Keratinocyte (primary cell): ENCODE results near the gene RYR2. TPM values are rescaled to one million over a fixed set of nuclear protein-coding genes. Genes with fewer than 3 reads are reported as not detected.

Experiments
- DNase-seq: peaks from one replicate; pipeline ENCODE4 v3.0.0-alpha.2; 2011; ENCODE audit warnings: low read depth, missing footprints, low spot score
- FAIRE-seq: peaks from 2 replicates; lab custom pipeline; 2011; peaks lifted over from hg19 to GRCh38; lab: Jason Lieb, UNC
- H2AFZ ChIP-seq: 2 replicates; pipeline ENCODE4 v1.6.0; 2012; ENCODE audit warnings: low read length, control low read depth, inconsistent platforms; ENCODE audit not compliant: control insufficient read depth
- H3K27ac ChIP-seq: 2 replicates; pipeline ENCODE4 v1.5.1; 2011; ENCODE audit warnings: low read length; ENCODE audit not compliant: control insufficient read depth, insufficient read depth
- H3K27me3 ChIP-seq: 3 replicates; pipeline ENCODE4 v1.6.0; 2011; ENCODE audit warnings: low read length; ENCODE audit not compliant: control insufficient read depth, insufficient read depth; ENCODE audit errors: extremely low read depth
- H3K36me3 ChIP-seq, 2 experiments: 2 replicates in 1 of 2; 3 replicates in 1 of 2; pipeline ENCODE4 v1.5.1; 2011; ENCODE audit warnings: low read length in 2 of 2, mild to moderate bottlenecking in 1 of 2; ENCODE audit not compliant: control insufficient read depth in 2 of 2, insufficient read depth in 2 of 2; ENCODE audit errors: extremely low read depth in 1 of 2
- H3K4me1 ChIP-seq: 3 replicates; pipeline ENCODE4 v1.5.1; 2011; ENCODE audit warnings: low read length; ENCODE audit not compliant: control insufficient read depth, insufficient read depth; ENCODE audit errors: extremely low read depth
- H3K4me2 ChIP-seq: 3 replicates; pipeline ENCODE4 v1.6.0; 2011; ENCODE audit warnings: low read depth, low read length; ENCODE audit not compliant: control insufficient read depth, insufficient read depth; ENCODE audit errors: extremely low read depth
- H3K4me3 ChIP-seq, 3 experiments: fragments of 200-600 bp in 1 of 3; sonication (generic) in 1 of 3; 2 replicates in 2 of 3; 3 replicates in 1 of 3; pipeline ENCODE4 v1.5.1; 2011 to 2016; ENCODE audit warnings: low read length in 3 of 3, mild to moderate bottlenecking in 3 of 3, control low read depth in 2 of 3, inconsistent platforms in 1 of 3, low read depth in 1 of 3, mixed read lengths in 1 of 3, mixed run types in 1 of 3, moderate library complexity in 1 of 3; ENCODE audit not compliant: control insufficient read depth in 2 of 3, insufficient read depth in 2 of 3; ENCODE audit errors: extremely low read depth in 1 of 3
- H3K79me2 ChIP-seq: 2 replicates; pipeline ENCODE4 v1.6.0; 2012; ENCODE audit warnings: low read length; ENCODE audit not compliant: control insufficient read depth, insufficient read depth
- H3K9ac ChIP-seq: 3 replicates; pipeline ENCODE4 v1.6.0; 2011; ENCODE audit warnings: low read length; ENCODE audit not compliant: control insufficient read depth, insufficient read depth; ENCODE audit errors: extremely low read depth
- H3K9me1 ChIP-seq: 3 replicates; pipeline ENCODE4 v1.6.0; 2011; ENCODE audit warnings: low read length; ENCODE audit not compliant: control insufficient read depth, insufficient read depth; ENCODE audit errors: extremely low read depth
- H3K9me3 ChIP-seq: 2 replicates; pipeline ENCODE4 v1.5.1; 2012; ENCODE audit warnings: low read depth, low read length; ENCODE audit not compliant: control insufficient read depth
- H4K20me1 ChIP-seq: 3 replicates; pipeline ENCODE4 v1.6.0; 2011; ENCODE audit warnings: low read length; ENCODE audit not compliant: control insufficient read depth, insufficient read depth; ENCODE audit errors: extremely low read depth
- EZH2 ChIP-seq: IDR thresholded peaks from one replicate; pipeline ENCODE4 v1.6.1; 2012; ENCODE audit warnings: inconsistent platforms, mild to moderate bottlenecking, low read length, moderate library complexity
- dilution Hi-C: fragments of 300-500 bp; cut with MboI; formaldehyde crosslinking; loops from one replicate; pipeline ENCODE4 v1.7.0; 2020; ENCODE audit warnings: low sequenced_read_pairs; ENCODE audit not compliant: extremely low pct_ligation_motif_present
- polyA plus RNA-seq, 5 experiments: library from polyadenylated mRNA; depleted of rRNA in 3 of 5; stranded (reverse) in 3 of 5; stranded (forward) in 1 of 5; unstranded in 1 of 5; fragments of >200 nt; gene quantifications; 1 replicate in 1 of 5; 2 replicates in 3 of 5; 3 replicates in 1 of 5; pipeline versions ENCODE4 v1.2.1 to v1.2.3, GENCODE V29; 2011 to 2012; ENCODE audit warnings: missing spikeins in 2 of 5, low read depth in 1 of 5, low replicate concordance in 1 of 5
- TF ChIP-seq, protein P1 (sequence below), 3 experiments: IDR thresholded peaks in 1 of 3; conservative IDR thresholded peaks in 1 of 3; optimal IDR thresholded peaks in 1 of 3; 2 replicates in 2 of 3; 3 replicates in 1 of 3; pipeline versions ENCODE3 to v1.5.1; 2011; ENCODE audit warnings: low read length in 3 of 3, mild to moderate bottlenecking in 3 of 3, moderate library complexity in 2 of 3, control low read depth in 1 of 3, inconsistent platforms in 1 of 3; ENCODE audit not compliant: insufficient read depth in 2 of 3; ENCODE audit errors: extremely low read depth in 1 of 3

The RYR2 gene
- polyA plus RNA-seq, 1 donor (not counting 4 experiments of a cell fraction or from before 2014, with no cell fraction given): 0.05 TPM

DNA sequence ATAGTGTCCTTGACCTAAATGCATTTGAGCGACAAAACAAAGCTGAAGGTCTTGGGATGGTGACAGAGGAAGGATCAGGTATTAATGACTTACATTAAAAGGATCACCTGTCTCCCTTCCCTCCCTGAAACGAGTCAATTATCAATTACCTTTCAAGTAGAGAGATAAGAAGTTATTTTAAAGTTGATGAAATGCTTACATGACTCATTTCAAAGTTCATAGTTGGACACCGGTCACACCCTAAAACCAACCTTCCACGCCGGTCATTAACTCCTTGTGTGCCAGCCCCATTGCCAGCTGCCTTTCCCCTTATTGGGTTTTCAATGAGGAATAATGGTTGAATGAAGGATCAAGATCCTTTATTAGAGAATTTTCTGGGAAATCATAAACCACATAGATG, 719.0 kb downstream of the RYR2 start:
- Histone ChIP-seq H2AFZ (no peak overlapping the region), H3K4me3 (no peak overlapping the region), H4K20me1 (no peaks in the 10 kb centered on the region), H3K4me1 (no peaks in the 10 kb centered on the region), H3K9me1 (no peaks in the 10 kb centered on the region), H3K27me3 (no peaks in the 10 kb centered on the region), H3K9ac (no peak overlapping the region), H3K79me2 (no peaks in the 10 kb centered on the region), H3K36me3 (no peaks in the 10 kb centered on the region), H3K4me2 (no peak overlapping the region), H3K27ac (no peak overlapping the region), H3K9me3 (no peaks in the 10 kb centered on the region)
- no peak for FAIRE-seq
- dilution Hi-C loops: no loop called here
- TF ChIP-seq EZH2: no peak
- TF ChIP-seq, protein P1, sequence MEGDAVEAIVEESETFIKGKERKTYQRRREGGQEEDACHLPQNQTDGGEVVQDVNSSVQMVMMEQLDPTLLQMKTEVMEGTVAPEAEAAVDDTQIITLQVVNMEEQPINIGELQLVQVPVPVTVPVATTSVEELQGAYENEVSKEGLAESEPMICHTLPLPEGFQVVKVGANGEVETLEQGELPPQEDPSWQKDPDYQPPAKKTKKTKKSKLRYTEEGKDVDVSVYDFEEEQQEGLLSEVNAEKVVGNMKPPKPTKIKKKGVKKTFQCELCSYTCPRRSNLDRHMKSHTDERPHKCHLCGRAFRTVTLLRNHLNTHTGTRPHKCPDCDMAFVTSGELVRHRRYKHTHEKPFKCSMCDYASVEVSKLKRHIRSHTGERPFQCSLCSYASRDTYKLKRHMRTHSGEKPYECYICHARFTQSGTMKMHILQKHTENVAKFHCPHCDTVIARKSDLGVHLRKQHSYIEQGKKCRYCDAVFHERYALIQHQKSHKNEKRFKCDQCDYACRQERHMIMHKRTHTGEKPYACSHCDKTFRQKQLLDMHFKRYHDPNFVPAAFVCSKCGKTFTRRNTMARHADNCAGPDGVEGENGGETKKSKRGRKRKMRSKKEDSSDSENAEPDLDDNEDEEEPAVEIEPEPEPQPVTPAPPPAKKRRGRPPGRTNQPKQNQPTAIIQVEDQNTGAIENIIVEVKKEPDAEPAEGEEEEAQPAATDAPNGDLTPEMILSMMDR (optimal IDR thresholded peaks at IDR 0.05 in 1 of 3, IDR thresholded peaks at IDR 0.05 in 1 of 3, conservative IDR thresholded peaks at IDR 0.05 in 1 of 3; ENCODE audit: extremely low read depth in 1 of 3, insufficient read depth in 2 of 3, low read length in 3 of 3): no peak
- no peak for DNase-seq

GRCh38 chr1:237763137-237763536, 721.2 kb downstream of the RYR2 start:
- dilution Hi-C loops: no loop called here
- no peak overlapping the region for H3K9ac ChIP-seq

More at GRCh38 chr1:237763137-237763536, 721.2 kb downstream of the RYR2 start:
- H3K9me1 ChIP-seq: no peaks in the 10 kb centered on the region
- H3K4me3 ChIP-seq: no peak overlapping the region
- no peaks in the 10 kb centered on the region for H3K36me3 ChIP-seq
- H3K9me3 ChIP-seq: no peaks in the 10 kb centered on the region
- TF ChIP-seq, protein P1 (optimal IDR thresholded peaks at IDR 0.05 in 1 of 3, IDR thresholded peaks at IDR 0.05 in 1 of 3, conservative IDR thresholded peaks at IDR 0.05 in 1 of 3; ENCODE audit: extremely low read depth in 1 of 3, insufficient read depth in 2 of 3, low read length in 3 of 3): no peak
- no peak for TF ChIP-seq EZH2
- H3K79me2 ChIP-seq: no peaks in the 10 kb centered on the region
- no peak for DNase-seq
- H3K27ac ChIP-seq: no peak overlapping the region
- no peaks in the 10 kb centered on the region for H4K20me1 ChIP-seq
- H3K27me3 ChIP-seq: no peaks in the 10 kb centered on the region
- no peaks in the 10 kb centered on the region for H3K4me1 ChIP-seq
- FAIRE-seq: no peak
- H2AFZ ChIP-seq: no peak overlapping the region
- no peak overlapping the region for H3K4me2 ChIP-seq
